ENCODE results near the gene SYNJ1. TPM values are rescaled to one million over a fixed set of nuclear protein-coding genes. Genes with fewer than 3 reads are reported as not detected.
A peak's percentile ranks its signal among the peaks of the same experiment; 100 is the strongest.

Gene SYNJ1
- total and polyA plus RNA-seq, 9 of the 15 experiments (the other 6 are each of a cell fraction or from before 2014, with no cell fraction given) = 2.4 to 10.6 (median 5.6) TPM

DNA sequence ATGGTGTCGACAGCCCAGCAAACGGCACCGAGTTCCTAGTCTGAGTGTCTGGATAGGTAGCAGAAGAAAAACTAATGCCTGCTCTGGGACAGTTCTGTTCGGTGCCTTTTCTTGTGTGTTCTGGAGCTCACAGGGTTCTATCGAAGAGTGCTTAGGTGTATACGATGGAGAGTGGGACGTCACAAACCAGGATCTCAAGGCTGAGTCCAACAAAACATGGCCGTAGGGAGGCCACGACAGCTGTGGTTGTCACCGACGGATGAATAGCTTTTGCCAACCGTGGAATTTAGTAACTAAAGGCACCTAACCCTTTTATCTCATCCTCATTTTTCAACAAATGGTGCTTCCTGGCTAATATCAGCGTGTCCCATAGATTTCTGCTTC lies 635 bp upstream of the SYNJ1 start (continued):
- TF ChIP-seq REST (IDR thresholded peaks at IDR 0.05; ENCODE audit: borderline replicate concordance) = no peak
- no peak for TF ChIP-seq REST (CRISPR knock-in tag; IDR thresholded peaks at IDR 0.05; ENCODE audit: low read depth)
- TF ChIP-seq PTRF (tag; IDR thresholded peaks at IDR 0.05) = no peak
- TF ChIP-seq GABPB2 (CRISPR knock-in tag; conservative IDR thresholded peaks at IDR 0.05) = no peak
- TF ChIP-seq CSDE1 (IDR thresholded peaks at IDR 0.05) = no peak
- no peak for TF ChIP-seq RBM17 (IDR thresholded peaks at IDR 0.05; ENCODE audit: borderline replicate concordance, low read depth, low read length)
- no peak for TF ChIP-seq ZEB2 (IDR thresholded peaks at IDR 0.05)
- TF ChIP-seq ZC3H11A (IDR thresholded peaks at IDR 0.05; ENCODE audit: low read depth, low read length) = no peak
- no peak for TF ChIP-seq TAF15 (IDR thresholded peaks at IDR 0.05; ENCODE audit: low read depth, low read length)
- peak; percentile 70; the same call in 1 of the 2 replicates for TF ChIP-seq ZBTB49 (CRISPR knock-in tag; IDR thresholded peaks at IDR 0.05; ENCODE audit: borderline replicate concordance)
- no peak for TF ChIP-seq CGGBP1 (CRISPR knock-in tag; IDR thresholded peaks at IDR 0.05)
- no peak for TF ChIP-seq ATF2 (CRISPR knock-in tag; IDR thresholded peaks at IDR 0.05)
- no peak for TF ChIP-seq ZNF644 (tag; IDR thresholded peaks at IDR 0.05; ENCODE audit: low read depth)
- TF ChIP-seq ZNF511 (CRISPR knock-in tag; IDR thresholded peaks at IDR 0.05) = no peak; the same call in 1 of the 2 replicates
- TF ChIP-seq ILK (tag; IDR thresholded peaks at IDR 0.05; ENCODE audit: borderline replicate concordance, low read depth) = no peak
- no peak for TF ChIP-seq ETV5 (CRISPR knock-in tag; IDR thresholded peaks at IDR 0.05; ENCODE audit: low read depth)
- TF ChIP-seq RBFOX2 (IDR thresholded peaks at IDR 0.05; ENCODE audit: low read depth, low read length) = no peak

Data from K562 (cell line).